ENCODE measurements around the gene NCEH1. TPM values are rescaled to one million over a fixed set of nuclear protein-coding genes. Genes with fewer than 3 reads are reported as not detected.

Gene NCEH1
- total RNA-seq, 5 donors from 2014 or later (not counting 1 experiment from before 2014, with no cell fraction given): 2.4 to 3.8 (median 3.5) TPM

DNA sequence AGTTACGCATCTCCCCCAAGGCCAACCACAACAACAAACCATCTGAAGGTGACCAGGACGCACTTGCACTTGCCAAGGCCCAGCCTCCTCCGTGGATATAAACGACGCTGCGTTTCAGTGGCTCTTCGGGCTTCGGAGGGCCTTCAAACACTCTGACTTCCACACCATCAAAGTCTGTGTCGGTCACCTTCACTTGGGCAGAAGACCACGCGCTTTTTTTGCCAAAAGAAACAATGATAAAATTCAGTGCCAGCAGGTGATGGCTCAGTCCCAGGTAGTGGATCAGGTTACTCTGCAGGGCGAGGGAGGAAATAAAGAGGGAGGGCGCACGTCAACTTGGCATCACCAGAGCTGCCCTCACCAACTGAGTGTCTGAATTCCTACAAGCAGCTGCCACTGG, 63.0 kb downstream of the NCEH1 start:
- no peak overlapping the region for H3K4me3 ChIP-seq (ENCODE audit: control insufficient read depth in 1 of 2, extremely low read depth in 1 of 2, low read length in 1 of 2)
- Mint-ChIP-seq H3K4me1 (no peaks in the 10 kb centered on the region), H3K36me3 (peaks cover 14% of the 10 kb centered on the region), H3K27ac (no peak overlapping the region), H3K9me3 (no peaks in the 10 kb centered on the region), H3K4me3 (no peak overlapping the region), H3K27me3 (no peaks in the 10 kb centered on the region)
- no peak for DNase-seq
- no peaks in the 10 kb centered on the region for H3K4me1 ChIP-seq (ENCODE audit: control insufficient read depth in 1 of 2, extremely low read depth in 1 of 2, insufficient read depth in 2 of 2, low read length in 2 of 2)
- ATAC-seq (replicated peaks in 1 of 4): no peak
- H3K36me3 ChIP-seq (ENCODE audit: control insufficient read depth in 2 of 2, extremely low read depth in 1 of 2, insufficient read depth in 1 of 2, low read length in 1 of 2): peaks cover 0 to 6% of the 10 kb centered on the region in 2 donors
- no peaks in the 10 kb centered on the region for H3K27me3 ChIP-seq (replicated peaks in 1 of 2; ENCODE audit: control insufficient read depth in 2 of 2, extremely low read depth in 1 of 2, insufficient read depth in 2 of 2, low read length in 1 of 2)
- ChIA-PET POLR2A (no interaction called here), CTCF (no interaction called here)
- 93% methylated on average over 13 of the region's 14 CpGs for WGBS (ENCODE audit: insufficient coverage)
- no peaks in the 10 kb centered on the region for H3K9me3 ChIP-seq
- H3K27ac ChIP-seq (ENCODE audit: low read length): no peak overlapping the region

DNA sequence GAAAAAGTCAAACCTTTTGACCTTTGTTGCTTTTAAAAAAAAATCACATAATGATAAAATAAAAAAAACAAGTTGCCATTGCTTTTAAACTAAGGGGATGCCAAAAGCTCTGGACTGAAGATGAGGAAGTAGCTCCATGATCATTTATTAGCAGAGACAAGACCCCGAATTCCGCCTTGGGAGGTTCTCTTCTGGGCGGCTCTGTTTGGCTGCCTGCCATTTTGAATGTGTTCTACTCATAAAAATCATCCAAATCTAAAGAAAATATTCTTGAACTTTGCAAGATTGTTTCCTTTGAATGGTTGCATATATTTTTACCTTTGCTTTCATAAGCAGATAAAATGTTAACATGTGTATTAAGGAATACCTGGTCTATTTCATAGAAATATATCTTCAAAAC, 63.8 kb downstream of the NCEH1 start:
- no peaks in the 10 kb centered on the region for H3K4me1 Mint-ChIP-seq
- H3K27ac ChIP-seq (ENCODE audit: low read length): no peak overlapping the region
- no peaks in the 10 kb centered on the region for H3K9me3 ChIP-seq
- POLR2A ChIA-PET: interaction anchor here in 1 of 2 donors (0.5 kb wide), 1 partner anchor 605 kb away, joined by 3 read pairs; no protein-coding TSS in a partner anchor
- H3K36me3 ChIP-seq (ENCODE audit: control insufficient read depth in 2 of 2, extremely low read depth in 1 of 2, insufficient read depth in 1 of 2, low read length in 1 of 2): peaks cover 0 to 6% of the 10 kb centered on the region in 2 donors
- no peak for ATAC-seq (replicated peaks in 1 of 4)
- no peaks in the 10 kb centered on the region for H3K4me1 ChIP-seq (ENCODE audit: control insufficient read depth in 1 of 2, extremely low read depth in 1 of 2, insufficient read depth in 2 of 2, low read length in 2 of 2)
- no CpG with 5 or more reads among the region's 3 CpGs for WGBS (ENCODE audit: insufficient coverage)
- CTCF ChIA-PET: no interaction called here
- no peaks in the 10 kb centered on the region for H3K27me3 Mint-ChIP-seq
- H3K36me3 Mint-ChIP-seq: peaks cover 17% of the 10 kb centered on the region
- H3K27me3 ChIP-seq (replicated peaks in 1 of 2; ENCODE audit: control insufficient read depth in 2 of 2, extremely low read depth in 1 of 2, insufficient read depth in 2 of 2, low read length in 1 of 2): no peaks in the 10 kb centered on the region
- no peak for DNase-seq
- H3K4me3 Mint-ChIP-seq: no peak overlapping the region
- no peak overlapping the region for H3K4me3 ChIP-seq (ENCODE audit: control insufficient read depth in 1 of 2, extremely low read depth in 1 of 2, low read length in 1 of 2)
- no peaks in the 10 kb centered on the region for H3K9me3 Mint-ChIP-seq
- H3K27ac Mint-ChIP-seq: no peak overlapping the region

DNA sequence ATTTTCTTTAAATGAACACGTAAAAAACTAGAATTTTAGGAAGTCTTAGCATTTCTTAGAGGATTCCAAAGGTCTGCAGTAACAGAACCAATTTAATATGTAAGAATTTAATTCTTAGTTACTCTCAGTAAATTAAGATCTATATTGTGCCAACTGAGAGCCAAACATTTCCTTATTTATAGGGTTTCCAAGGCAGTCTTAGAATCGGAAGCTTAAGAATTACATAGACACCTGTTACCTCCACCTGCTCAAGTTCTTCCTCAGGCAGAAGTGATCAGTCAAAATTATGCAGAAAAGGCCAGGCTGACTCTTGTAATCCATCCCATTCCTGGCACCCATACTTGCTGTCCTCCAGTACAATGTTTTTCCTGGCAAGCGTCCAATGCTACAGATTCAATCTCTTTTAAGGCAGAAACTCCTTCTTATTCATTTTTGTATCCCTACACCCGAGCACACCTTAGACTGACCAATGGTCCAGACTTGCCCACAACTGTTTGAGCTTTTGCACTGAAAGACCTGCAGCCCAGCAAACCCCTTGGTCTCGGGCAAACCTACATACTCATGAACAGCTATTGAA, 64.3 kb downstream of the NCEH1 start:
- no peaks in the 10 kb centered on the region for H3K27me3 ChIP-seq (replicated peaks in 1 of 2; ENCODE audit: control insufficient read depth in 2 of 2, extremely low read depth in 1 of 2, insufficient read depth in 2 of 2, low read length in 1 of 2)
- no peak overlapping the region for H3K4me3 Mint-ChIP-seq
- 97% methylated on average over 3 of the region's 5 CpGs for WGBS (ENCODE audit: insufficient coverage)
- no peaks in the 10 kb centered on the region for H3K4me1 ChIP-seq (ENCODE audit: control insufficient read depth in 1 of 2, extremely low read depth in 1 of 2, insufficient read depth in 2 of 2, low read length in 2 of 2)
- H3K36me3 Mint-ChIP-seq: peaks cover 20% of the 10 kb centered on the region
- H3K36me3 ChIP-seq (ENCODE audit: control insufficient read depth in 2 of 2, extremely low read depth in 1 of 2, insufficient read depth in 1 of 2, low read length in 1 of 2): peaks cover 0 to 6% of the 10 kb centered on the region in 2 donors
- POLR2A ChIA-PET: interaction anchor here in 1 of 2 donors (0.5 kb wide), 1 partner anchor 604 kb away, joined by 3 read pairs; no protein-coding TSS in a partner anchor
- H3K27me3 Mint-ChIP-seq: no peaks in the 10 kb centered on the region
- no peak overlapping the region for H3K27ac Mint-ChIP-seq
- no peak overlapping the region for H3K4me3 ChIP-seq (ENCODE audit: control insufficient read depth in 1 of 2, extremely low read depth in 1 of 2, low read length in 1 of 2)
- no peaks in the 10 kb centered on the region for H3K9me3 ChIP-seq
- CTCF ChIA-PET: no interaction called here
- no peak for DNase-seq
- H3K27ac ChIP-seq (ENCODE audit: low read length): no peak overlapping the region
- ATAC-seq (replicated peaks in 1 of 4): no peak
- no peaks in the 10 kb centered on the region for H3K4me1 Mint-ChIP-seq
- no peaks in the 10 kb centered on the region for H3K9me3 Mint-ChIP-seq

DNA sequence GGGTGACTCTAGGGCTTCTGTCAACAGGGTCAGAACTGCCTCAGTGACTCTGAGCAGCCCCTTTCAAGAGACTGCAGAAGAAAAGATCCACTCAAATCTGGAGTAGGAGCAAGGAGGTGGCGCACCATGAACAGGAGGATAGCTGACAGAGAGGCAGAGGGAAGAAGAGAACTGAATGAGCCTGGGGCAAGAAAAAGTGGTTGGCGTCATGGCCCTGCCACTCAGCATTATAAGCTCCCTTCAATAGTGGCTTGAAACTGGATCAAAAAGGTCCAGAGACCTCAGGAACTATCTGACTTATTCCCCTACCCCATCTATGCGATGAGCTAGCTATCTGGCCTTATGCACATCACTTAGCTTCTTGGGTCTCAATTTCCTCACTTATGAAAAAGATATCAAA, 66.6 kb downstream of the NCEH1 start:
- H3K27me3 ChIP-seq (replicated peaks in 1 of 2; ENCODE audit: control insufficient read depth in 2 of 2, extremely low read depth in 1 of 2, insufficient read depth in 2 of 2, low read length in 1 of 2): no peaks in the 10 kb centered on the region
- Mint-ChIP-seq H3K27me3 (no peaks in the 10 kb centered on the region), H3K4me1 (no peaks in the 10 kb centered on the region), H3K4me3 (no peak overlapping the region), H3K36me3 (peaks cover 28% of the 10 kb centered on the region), H3K27ac (no peak overlapping the region), H3K9me3 (no peaks in the 10 kb centered on the region)
- ChIA-PET POLR2A (no interaction called here), CTCF (interaction anchor here (1.0 to 1.2 kb wide), 3 partner anchors 20 to 21 kb away, joined by 5 to 14 read pairs (median 6); no protein-coding TSS in a partner anchor)
- no peaks in the 10 kb centered on the region for H3K4me1 ChIP-seq (ENCODE audit: control insufficient read depth in 1 of 2, extremely low read depth in 1 of 2, insufficient read depth in 2 of 2, low read length in 2 of 2)
- WGBS (ENCODE audit: insufficient coverage): no CpG with 5 or more reads among the region's 3 CpGs
- no peak overlapping the region for H3K27ac ChIP-seq (ENCODE audit: low read length)
- H3K36me3 ChIP-seq (ENCODE audit: control insufficient read depth in 2 of 2, extremely low read depth in 1 of 2, insufficient read depth in 1 of 2, low read length in 1 of 2): peaks cover 0 to 6% of the 10 kb centered on the region in 2 donors
- DNase-seq (no peak), ATAC-seq (replicated peaks in 1 of 4) (no peak)
- no peaks in the 10 kb centered on the region for H3K9me3 ChIP-seq
- no peak overlapping the region for H3K4me3 ChIP-seq (ENCODE audit: control insufficient read depth in 1 of 2, extremely low read depth in 1 of 2, low read length in 1 of 2)

DNA sequence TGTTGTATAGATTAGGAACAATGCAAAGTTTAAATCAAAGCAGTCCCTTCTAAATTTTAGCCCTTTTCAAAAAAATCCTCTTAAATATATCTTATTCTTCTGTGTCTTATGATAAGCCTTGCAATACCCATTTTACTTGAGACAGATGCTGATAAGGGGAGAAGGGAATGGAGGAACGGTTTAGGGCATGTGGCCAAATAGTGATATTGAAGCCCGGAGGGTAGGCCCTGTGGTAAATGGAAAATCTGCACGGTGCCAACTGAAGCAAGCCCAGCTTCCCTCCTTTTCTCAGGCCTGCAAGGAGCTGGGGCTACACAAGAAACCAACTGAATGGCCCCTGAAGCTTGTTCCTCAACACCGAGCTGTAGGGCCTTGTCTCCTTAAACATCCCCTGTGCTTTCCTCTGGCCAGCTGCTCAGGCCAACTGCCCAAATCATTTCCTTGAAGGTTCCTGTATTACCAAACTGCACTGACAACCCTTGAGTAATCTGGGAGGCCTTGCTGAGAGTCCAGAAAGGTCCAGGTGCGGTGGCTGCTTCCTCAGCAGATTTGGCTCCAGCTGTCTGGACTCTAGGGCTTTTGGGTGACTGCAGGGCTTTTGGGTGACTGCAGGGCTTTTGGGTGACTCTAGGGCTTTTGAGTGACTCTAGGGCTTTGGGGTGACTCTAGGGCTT, 67.2 kb downstream of the NCEH1 start:
- H3K9me3 Mint-ChIP-seq: no peaks in the 10 kb centered on the region
- Histone ChIP-seq H3K27me3 (replicated peaks in 1 of 2; ENCODE audit: control insufficient read depth in 2 of 2, extremely low read depth in 1 of 2, insufficient read depth in 2 of 2, low read length in 1 of 2) (no peaks in the 10 kb centered on the region), H3K4me1 (ENCODE audit: control insufficient read depth in 1 of 2, extremely low read depth in 1 of 2, insufficient read depth in 2 of 2, low read length in 2 of 2) (no peaks in the 10 kb centered on the region), H3K9me3 (no peaks in the 10 kb centered on the region), H3K36me3 (ENCODE audit: control insufficient read depth in 2 of 2, extremely low read depth in 1 of 2, insufficient read depth in 1 of 2, low read length in 1 of 2) (peaks cover 0 to 4% of the 10 kb centered on the region in 2 donors), H3K27ac (ENCODE audit: low read length) (no peak overlapping the region), H3K4me3 (ENCODE audit: control insufficient read depth in 1 of 2, extremely low read depth in 1 of 2, low read length in 1 of 2) (no peak overlapping the region)
- POLR2A ChIA-PET: no interaction called here
- WGBS (ENCODE audit: insufficient coverage): 100% methylated on average over 3 of the region's 5 CpGs
- DNase-seq: no peak
- H3K4me1 Mint-ChIP-seq: no peaks in the 10 kb centered on the region
- CTCF ChIA-PET: interaction anchor here in 1 of 2 donors (0.5 to 1.0 kb wide), 2 partner anchors 22 to 24 kb away, joined by 5 to 14 read pairs; no protein-coding TSS in a partner anchor
- H3K27ac Mint-ChIP-seq: no peak overlapping the region
- no peak overlapping the region for H3K4me3 Mint-ChIP-seq
- ATAC-seq (replicated peaks in 1 of 4): no peak
- H3K27me3 Mint-ChIP-seq: no peaks in the 10 kb centered on the region
- H3K36me3 Mint-ChIP-seq: peaks cover 28% of the 10 kb centered on the region

DNA sequence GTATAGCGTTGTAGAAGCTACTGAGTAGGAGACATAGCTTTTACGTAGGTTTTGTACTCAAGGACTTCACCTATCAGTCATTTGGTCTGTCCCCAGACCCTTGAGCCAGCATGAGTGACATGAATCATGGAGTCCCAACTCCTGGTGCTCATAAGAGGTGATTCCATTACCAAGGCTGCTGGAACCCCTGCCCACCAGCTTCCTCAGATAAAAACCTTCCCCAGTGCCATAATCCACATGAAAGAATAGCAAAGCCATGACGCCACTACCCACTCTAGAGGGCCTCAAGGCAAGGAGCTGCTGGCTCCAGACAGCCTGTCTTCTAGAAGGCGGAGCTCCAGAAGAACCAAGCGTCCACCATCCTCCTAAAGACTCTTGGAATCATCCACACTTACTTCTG, 69.6 kb downstream of the NCEH1 start:
- Mint-ChIP-seq H3K9me3 (no peaks in the 10 kb centered on the region), H3K36me3 (peaks cover 25% of the 10 kb centered on the region), H3K27me3 (no peaks in the 10 kb centered on the region), H3K27ac (no peak overlapping the region), H3K4me1 (no peaks in the 10 kb centered on the region), H3K4me3 (no peak overlapping the region)
- Histone ChIP-seq H3K4me3 (ENCODE audit: control insufficient read depth in 1 of 2, extremely low read depth in 1 of 2, low read length in 1 of 2) (no peak overlapping the region), H3K36me3 (ENCODE audit: control insufficient read depth in 2 of 2, extremely low read depth in 1 of 2, insufficient read depth in 1 of 2, low read length in 1 of 2) (peaks cover 0 to 4% of the 10 kb centered on the region in 2 donors), H3K4me1 (ENCODE audit: control insufficient read depth in 1 of 2, extremely low read depth in 1 of 2, insufficient read depth in 2 of 2, low read length in 2 of 2) (no peaks in the 10 kb centered on the region), H3K27ac (ENCODE audit: low read length) (no peak overlapping the region), H3K27me3 (replicated peaks in 1 of 2; ENCODE audit: control insufficient read depth in 2 of 2, extremely low read depth in 1 of 2, insufficient read depth in 2 of 2, low read length in 1 of 2) (no peaks in the 10 kb centered on the region), H3K9me3 (no peaks in the 10 kb centered on the region)
- ChIA-PET CTCF (interaction anchor here in 1 of 2 donors (0.5 kb wide), 1 partner anchor 179 kb away, joined by 3 read pairs; no protein-coding TSS in a partner anchor), POLR2A (no interaction called here)
- ATAC-seq (replicated peaks in 1 of 4) (no peak), DNase-seq (no peak)
- WGBS (ENCODE audit: insufficient coverage): 93% methylated on average over 5 of the region's 5 CpGs
